Prostate gland (tissue), 2 donors: Measurements from ENCODE around the gene GPATCH2L.

Experiments
- CTCF ChIP-seq, 4 experiments: fragments of 200-600 bp in 2 of 4; fragments of 450-650 bp in 2 of 4; sonication (generic) in 2 of 4; IDR thresholded peaks; 1 replicate in 3 of 4; 2 replicates in 1 of 4; pipeline ENCODE4 v1.5.1; 2016 to 2019; ENCODE audit warnings: antibody characterized with exemption in 4 of 4, mild to moderate bottlenecking in 2 of 4, moderate library complexity in 2 of 4
- POLR2A ChIP-seq: fragments of 450-650 bp; IDR thresholded peaks from one replicate; pipeline ENCODE4 v1.6.1; 2016; ENCODE audit warnings: antibody characterized with exemption, mild to moderate bottlenecking

GRCh38 chr14:76235628-76236027 lies 83.9 kb downstream of the GPATCH2L start:
- TF ChIP-seq CTCF (IDR thresholded peaks at IDR 0.05) (no peak), POLR2A (no peak)
